GM19468 (cell line): ENCODE results near the gene NAT10.

ENCODE experiments used
- ATAC-seq: cut with Tn5 transposase; IDR thresholded peaks from one replicate; pipeline ENCODE4 v1.9.1; 2021; ENCODE audit warnings: mild to moderate bottlenecking, moderate library complexity, moderate number of reproducible peaks; ENCODE audit not compliant: unreplicated experiment; ENCODE audit errors: extremely low read depth

NAT10 gene

DNA sequence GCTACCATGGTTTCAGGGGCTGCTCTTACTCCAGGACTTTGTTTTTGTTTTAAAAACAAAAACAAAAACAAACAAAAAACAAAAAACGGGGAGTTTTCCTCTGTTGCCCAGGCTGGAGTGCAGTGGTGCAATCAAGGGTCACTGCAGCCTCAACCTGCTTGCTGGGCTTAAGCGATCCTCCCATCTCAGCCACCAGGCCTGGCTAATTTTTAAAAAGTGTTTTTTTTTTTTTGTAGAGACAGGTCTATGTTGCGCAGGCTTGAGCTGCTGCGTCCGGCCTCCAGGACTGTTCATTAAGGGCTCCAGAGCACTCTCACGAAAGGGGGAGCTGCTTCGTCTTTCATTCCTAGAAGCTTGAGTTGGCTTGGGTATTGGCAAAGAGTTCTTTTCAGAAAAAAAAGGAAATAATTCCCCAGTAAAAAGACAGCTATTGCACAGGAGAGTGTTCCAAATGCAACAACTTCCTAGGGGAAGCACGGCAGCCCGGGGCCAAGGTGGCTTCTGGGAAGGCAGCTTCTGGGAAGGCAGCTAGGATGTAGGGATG lies 78.5 kb downstream of the NAT10 start:
- ATAC-seq = no peak

DNA sequence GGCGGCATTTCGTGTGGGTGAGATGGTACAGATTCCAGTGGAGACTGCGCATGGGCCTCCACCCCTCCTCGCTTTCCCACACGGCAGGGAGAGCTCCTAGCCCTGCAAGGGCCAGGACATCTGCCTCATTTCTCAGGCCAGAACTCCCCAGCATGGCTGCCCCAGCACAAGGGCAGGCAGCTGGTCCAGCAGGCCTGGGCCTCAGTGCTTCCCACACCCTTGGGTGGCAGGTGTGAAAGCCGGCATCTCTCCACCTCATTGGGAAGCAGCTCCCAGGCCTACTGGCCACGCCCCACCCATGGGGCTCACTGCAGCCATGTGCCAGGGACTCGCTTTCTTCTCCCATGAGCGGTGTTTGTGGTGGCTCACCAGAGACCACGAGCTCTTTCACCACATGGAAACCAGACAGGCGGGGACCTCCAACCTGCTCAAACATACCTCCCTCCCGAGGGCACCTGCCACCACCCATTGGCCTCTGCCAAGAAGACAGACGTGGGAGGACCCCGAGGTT lies 79.1 kb downstream of the NAT10 start:
- no peak for ATAC-seq

DNA sequence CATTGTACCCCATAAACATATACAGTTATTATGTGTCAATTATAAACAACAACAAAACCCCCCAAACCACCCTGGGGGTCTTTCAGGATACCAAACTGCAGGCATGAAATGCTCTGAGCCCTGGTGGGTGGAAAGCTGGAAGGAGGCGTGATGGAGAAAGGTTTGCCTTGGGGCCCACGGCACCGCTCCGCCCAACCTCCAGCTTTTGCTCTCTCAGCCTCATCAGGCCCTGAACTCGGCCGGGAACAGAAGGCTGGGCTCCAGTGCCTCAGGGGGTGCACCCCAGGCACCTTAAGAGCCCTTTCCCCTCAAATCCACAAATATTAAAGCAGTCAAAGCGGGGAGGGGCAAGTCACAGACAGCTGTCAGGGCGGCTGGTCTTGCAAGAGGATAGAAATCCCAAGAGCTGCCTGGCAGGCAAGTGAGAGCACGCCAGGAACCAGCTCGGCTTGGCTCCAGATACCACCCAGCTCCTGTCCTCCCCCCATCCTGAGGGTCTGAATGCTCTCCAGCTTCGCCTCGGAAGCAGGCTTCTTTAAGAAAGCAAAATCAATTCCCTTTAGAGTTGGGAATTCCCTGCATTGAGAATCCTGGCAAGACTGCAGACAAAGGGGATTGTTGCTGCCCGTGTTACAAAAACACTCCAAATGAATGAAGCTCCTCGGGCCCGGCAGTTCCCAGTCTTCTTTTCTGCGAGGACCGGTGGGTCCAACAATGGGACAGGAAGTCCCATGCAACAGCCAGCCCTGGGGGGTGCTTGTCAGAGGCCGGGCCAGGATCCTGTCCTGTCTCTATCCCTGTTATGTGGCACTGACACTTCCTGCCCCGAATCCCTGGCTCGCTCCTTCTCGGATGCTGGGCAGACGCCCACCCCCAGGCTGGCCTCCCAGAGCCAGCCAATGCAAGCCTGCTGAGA lies 80.8 kb downstream of the NAT10 start:
- no peak for ATAC-seq

DNA sequence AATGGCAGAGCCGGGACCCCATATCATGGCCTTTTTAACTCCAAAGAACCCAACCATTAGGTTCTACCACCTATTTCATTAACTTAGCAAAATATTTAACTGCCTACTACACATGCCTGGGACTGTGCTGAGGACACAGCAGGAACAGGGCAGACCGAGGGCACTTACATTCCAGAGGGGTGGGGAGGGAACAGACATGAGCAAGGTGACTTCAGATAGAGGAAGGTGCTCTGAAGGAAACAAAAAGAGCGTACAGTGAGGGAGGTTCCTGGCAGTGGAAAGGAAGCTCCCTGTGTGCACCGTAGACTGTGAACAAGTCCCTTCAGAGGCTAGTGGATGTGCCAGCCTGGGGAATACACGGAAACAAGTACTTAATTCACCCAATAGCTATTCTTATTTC lies 82.8 kb downstream of the NAT10 start:
- no peak for ATAC-seq

DNA sequence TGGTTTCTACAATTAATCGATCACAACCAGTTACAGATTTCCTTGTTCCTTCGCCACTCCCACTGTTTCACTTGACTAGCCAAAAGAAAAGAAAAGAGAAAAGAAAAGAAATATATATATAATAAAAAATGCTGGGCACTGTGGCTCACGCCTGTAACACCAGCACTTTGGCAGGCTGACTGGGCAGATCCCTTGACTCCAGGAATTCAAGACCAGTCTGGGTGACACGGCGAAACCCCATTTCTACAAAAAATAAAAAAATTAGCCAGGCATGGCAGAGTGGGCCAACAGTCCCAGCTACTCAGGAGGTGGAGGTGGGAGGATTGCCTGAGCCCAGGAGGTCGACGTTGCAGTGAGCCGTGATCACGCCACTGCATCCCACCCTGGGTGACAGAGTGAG lies 83.8 kb downstream of the NAT10 start:
- no peak for ATAC-seq

DNA sequence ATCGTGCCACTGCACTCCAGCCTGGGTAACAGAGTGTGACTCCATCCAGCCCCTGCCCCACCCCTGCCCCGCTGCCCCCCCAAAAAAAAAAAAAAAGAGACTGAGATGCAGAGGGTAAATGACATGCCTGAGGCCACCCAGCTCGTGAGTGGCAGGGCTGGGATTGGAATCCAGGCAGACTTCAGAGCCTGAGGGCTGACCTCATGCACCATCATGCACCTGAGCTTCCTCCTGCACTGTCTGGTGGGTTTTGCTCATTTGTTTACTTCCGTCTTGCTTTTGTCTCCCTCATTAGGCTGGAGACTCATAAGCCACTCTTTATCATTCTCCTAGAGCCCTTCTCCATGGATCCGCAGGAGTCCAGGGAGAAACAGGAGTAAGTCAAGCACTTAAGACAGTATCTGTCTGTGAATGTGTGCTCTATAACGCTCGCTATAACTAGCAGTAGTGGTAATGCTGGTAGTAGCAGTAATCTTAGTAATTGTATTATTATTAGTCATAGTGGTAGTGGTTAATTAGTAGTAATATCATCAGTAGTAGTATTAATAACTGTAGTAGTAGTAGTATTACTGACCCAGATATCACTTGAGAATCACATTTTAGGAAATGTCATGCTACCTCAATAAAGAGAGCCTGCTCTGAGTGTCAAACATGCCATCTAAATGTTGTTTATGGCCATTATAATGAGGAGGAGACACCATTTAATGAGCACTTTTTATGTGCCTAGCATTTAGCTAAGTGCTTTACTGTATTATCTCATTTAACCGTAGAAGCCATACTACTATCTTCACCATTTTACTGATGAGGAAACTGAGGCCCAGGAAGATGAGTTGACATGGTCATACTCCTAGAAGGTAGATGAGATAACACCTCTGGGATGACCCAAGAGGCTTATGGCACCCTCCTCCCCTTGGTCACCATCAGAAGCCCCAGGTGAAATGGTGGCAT lies 85.0 kb downstream of the NAT10 start:
- no peak for ATAC-seq

DNA sequence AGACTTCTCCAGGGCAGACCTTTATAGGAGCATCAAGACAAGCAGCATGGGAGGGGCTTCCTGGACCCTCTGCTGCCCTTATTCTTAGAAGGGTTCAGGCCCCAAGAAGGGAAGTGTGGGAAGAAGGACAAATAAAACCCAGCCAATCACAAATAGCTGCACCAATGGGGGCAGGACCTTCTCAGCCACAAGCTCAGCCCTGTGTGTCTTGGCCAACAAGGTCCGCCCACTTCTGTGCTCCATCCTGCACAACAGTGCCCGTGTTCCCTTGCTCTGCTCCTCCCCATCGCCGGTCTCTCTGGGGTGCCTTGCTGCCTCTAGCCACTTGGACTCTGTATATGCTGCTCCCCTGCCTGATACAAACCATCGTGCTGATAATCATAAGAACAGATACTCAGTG lies 86.1 kb downstream of the NAT10 start:
- ATAC-seq = no peak

DNA sequence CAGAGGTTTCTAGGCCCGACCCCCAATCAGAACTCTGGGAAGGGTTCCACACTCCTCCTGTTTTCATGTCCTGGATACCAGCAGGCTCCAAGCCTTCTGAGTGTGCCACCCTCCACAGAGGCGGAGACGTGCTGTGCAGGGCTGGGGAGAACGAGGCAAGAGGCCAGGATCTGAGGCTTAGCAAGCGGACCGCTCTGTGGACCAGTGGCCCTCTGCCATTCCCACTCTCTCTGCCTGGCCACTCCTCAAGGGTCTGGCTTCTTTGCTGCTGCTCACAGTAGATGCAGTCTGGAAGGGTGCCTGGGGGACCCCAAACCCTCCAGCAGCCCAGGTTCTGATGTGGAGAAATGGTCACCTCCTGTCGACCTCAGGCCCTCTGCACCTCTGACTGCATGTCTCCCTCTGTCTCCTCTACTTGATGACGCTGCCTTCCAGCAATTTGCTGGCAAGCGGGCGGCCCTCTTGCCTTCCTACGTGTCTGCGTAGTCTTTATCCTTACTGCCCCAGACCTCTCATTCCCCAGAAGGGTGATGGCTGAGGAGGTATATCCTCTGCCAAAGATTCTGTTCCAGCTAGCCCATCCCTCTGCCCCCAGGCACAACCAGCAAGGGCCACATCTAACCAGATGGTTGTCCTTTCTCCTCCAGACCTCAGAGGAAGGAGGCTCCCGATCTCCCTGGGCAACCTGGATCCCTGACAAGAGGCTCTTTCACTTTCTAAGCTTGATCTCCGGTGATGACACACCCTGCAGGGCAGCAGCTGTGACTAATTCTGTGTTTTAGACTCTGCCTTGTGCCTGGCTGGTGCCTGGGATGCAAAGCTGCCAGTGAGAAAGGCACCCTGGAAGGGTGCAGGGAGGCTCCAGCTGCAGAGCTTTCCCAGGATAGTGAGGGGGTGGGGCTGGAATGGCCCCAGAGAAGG lies 87.3 kb downstream of the NAT10 start:
- ATAC-seq = no peak

DNA sequence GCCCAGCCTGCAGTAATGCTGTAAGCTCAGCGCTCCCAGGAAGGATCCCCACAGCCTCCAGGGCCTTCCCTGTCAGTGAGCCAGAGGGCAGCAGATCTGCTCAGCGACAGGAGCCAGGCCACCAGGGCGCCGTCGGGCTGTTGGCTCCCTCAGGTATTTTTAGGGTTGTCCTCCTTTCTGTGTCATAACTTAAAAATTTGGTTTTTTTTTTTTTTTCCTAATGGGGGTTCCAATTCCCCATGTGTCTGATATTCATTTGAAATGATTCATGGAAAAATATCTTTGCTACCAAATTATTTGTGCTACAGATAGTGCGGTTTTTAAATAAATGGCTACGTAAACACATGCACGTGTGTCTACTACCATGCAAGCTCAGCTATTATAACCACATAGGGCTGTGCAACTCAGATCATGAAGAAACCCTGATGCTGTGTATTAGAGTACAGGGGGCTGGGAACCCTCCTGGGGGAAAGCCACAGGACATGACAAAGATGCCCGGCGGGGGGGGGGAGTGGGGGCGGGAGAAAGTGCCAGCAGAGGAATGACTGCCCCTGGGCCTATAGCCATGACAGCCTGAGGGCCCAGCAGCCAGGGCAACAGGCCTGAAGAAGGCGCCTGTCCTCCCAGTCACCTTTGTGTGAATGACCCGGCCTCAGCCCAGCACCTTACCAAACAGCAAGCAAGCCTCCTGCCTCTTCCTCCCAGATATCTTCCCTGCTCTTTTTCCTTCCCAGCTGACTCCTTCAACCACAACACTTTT lies 89.3 kb downstream of the NAT10 start:
- no peak for ATAC-seq
